BLaER1 treated with 17β-estradiol and CSF1 and Interleukin-3, amounts not matched to agents 10 nM and 100 nM (cell line): ENCODE data around the gene RAX2.

Source experiments
- H3K27ac ChIP-seq, 11 experiments: shearing (Covaris generic); formaldehyde crosslinking; 2 replicates each; pipeline ENCODE4 v1.8.1; 2022
- H3K27me3 ChIP-seq, 11 experiments: shearing (Covaris generic); formaldehyde crosslinking; 2 replicates each; pipeline ENCODE4 v1.8.1; 2022
- H3K36me3 ChIP-seq, 11 experiments: shearing (Covaris generic); formaldehyde crosslinking; 2 replicates each; pipeline ENCODE4 v1.8.1; 2022
- H3K4me1 ChIP-seq, 10 experiments: shearing (Covaris generic); formaldehyde crosslinking; 2 replicates each; pipeline ENCODE4 v1.8.1; 2022
- H3K4me2 ChIP-seq, 11 experiments: shearing (Covaris generic); formaldehyde crosslinking; 2 replicates each; pipeline ENCODE4 v1.8.1; 2022
- H3K4me3 ChIP-seq, 10 experiments: shearing (Covaris generic); formaldehyde crosslinking; 2 replicates each; pipeline ENCODE4 v1.8.1; 2022
- H3K9ac ChIP-seq, 11 experiments: shearing (Covaris generic); formaldehyde crosslinking; 2 replicates each; pipeline ENCODE4 v1.8.1; 2022
- H3K9me3 ChIP-seq, 11 experiments: shearing (Covaris generic); formaldehyde crosslinking; replicated peaks in 1 of 11; 2 replicates each; pipeline ENCODE4 v1.8.1; 2022
- H4K20me1 ChIP-seq, 11 experiments: shearing (Covaris generic); formaldehyde crosslinking; 2 replicates each; pipeline ENCODE4 v1.8.1; 2022
- Cebpa-rat ChIP-seq, 11 experiments: shearing (Covaris generic); IDR thresholded peaks; 2 replicates each; pipeline ENCODE4 v1.8.1; 2022

The RAX2 gene

GRCh38 chr19:3775831-3776230 lies 3.8 kb upstream of the RAX2 start:
- Histone ChIP-seq H3K36me3 (no peaks in the 10 kb centered on the region), H3K4me3 (no peak overlapping the region), H3K9me3 (peaks cover 3 to 33% (median 9%) of the 10 kb centered on the region in 11 experiments), H3K4me2 (no peak overlapping the region), H3K4me1 (no peaks in the 10 kb centered on the region), H3K9ac (no peak overlapping the region), H4K20me1 (no peaks in the 10 kb centered on the region), H3K27me3 (no peaks in the 10 kb centered on the region), H3K27ac (no peak overlapping the region)
- no peak for TF ChIP-seq Cebpa-rat (IDR thresholded peaks at IDR 0.05)

DNA sequence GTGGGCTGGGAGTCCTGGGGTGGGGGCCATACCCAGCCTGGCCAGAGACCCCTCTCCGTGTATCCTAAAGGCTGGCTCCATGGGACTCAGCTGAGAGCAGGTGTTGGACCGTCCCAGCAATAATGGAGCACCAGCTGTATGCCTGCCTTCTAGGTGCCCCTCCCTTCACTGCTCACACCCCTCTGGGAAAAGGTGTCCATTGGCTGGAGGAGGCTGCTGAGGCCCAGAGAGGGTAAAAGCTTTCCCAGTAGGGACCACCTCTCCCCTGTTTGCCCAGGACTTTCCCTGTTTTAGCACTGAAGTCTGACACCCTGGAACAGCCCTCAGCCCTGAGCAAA lies 3.3 kb upstream of the RAX2 start:
- Histone ChIP-seq H3K36me3 (peaks cover 0 to 2% (median 0%) of the 10 kb centered on the region in 11 experiments; a peak in 3 of 22 replicates), H3K27me3 (no peaks in the 10 kb centered on the region), H3K9ac (no peak overlapping the region), H3K27ac (no peak overlapping the region), H3K4me1 (no peaks in the 10 kb centered on the region), H4K20me1 (peaks cover 0 to 4% (median 0%) of the 10 kb centered on the region in 11 experiments; a peak in 1 of 22 replicates), H3K4me2 (no peak overlapping the region), H3K9me3 (peaks cover 0 to 30% (median 6%) of the 10 kb centered on the region in 11 experiments; a peak in 7 of 22 replicates), H3K4me3 (no peak overlapping the region)
- no peak for TF ChIP-seq Cebpa-rat (IDR thresholded peaks at IDR 0.05)

- Histone ChIP-seq H3K36me3 (peaks cover 0 to 6% (median 3%) of the 10 kb centered on the region in 11 experiments; a peak in 8 of 22 replicates), H3K4me1 (no peaks in the 10 kb centered on the region)
Observed at GRCh38 chr19:3774621-3775373, 2.8 kb upstream of the RAX2 start.

DNA sequence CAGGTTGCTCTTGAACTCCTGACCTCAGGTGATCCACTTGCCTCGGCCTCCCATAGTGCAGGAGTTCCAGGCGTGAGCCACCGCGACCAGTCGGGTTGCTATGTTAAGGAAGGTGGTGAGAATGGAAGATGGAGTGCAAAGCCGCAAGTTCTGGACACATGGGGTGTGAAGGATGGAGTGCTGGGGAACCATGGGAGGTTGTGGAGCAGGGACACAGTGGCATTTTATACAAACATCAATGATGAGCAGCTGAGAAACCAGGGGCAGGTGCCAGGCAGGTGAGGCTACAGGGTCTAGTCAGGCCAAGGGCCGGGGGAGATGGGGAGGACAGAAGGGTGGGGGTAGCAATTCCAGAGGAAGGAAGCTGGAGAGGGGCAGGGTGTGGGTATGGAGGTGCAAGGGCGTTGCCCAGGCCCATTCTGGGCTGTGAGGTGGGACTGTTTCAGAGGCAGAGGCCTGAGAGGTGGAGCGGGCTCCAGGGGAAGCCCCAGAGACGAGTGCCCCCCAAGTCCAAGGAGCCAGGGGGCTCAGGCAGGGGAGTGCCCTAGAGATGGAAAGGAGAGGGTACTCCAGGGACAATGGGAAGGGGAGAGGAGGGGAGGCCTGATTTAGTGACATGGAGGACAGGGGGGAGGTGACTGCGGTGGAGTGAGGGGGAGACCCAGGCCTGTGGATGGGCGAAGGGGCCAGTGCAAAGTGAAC lies 1.9 kb upstream of the RAX2 start:
- no peaks in the 10 kb centered on the region for H3K27me3 ChIP-seq
- H3K4me3 ChIP-seq: no peak overlapping the region
- peaks cover 0 to 17% (median 0%) of the 10 kb centered on the region in 11 experiments; a peak in 1 of 22 replicates for H4K20me1 ChIP-seq
- no peaks in the 10 kb centered on the region for H3K4me1 ChIP-seq
- no peak for TF ChIP-seq Cebpa-rat (IDR thresholded peaks at IDR 0.05)
- H3K9ac ChIP-seq: no peak overlapping the region
- H3K27ac ChIP-seq: no peak overlapping the region
- no peak overlapping the region for H3K4me2 ChIP-seq
- peaks cover 0 to 13% (median 8%) of the 10 kb centered on the region in 11 experiments; a peak in 9 of 22 replicates for H3K36me3 ChIP-seq
- H3K9me3 ChIP-seq: peaks cover 0 to 21% (median 6%) of the 10 kb centered on the region in 11 experiments; a peak in 7 of 22 replicates

More at GRCh38 chr19:3774621-3775373, 2.8 kb upstream of the RAX2 start:
- H3K9ac ChIP-seq: no peak overlapping the region
- H3K4me2 ChIP-seq: no peak overlapping the region
- H3K9me3 ChIP-seq: peaks cover 0 to 25% (median 6%) of the 10 kb centered on the region in 11 experiments; a peak in 7 of 22 replicates
- H3K4me3 ChIP-seq: no peak overlapping the region
- TF ChIP-seq Cebpa-rat (IDR thresholded peaks at IDR 0.05): no peak
- no peak overlapping the region for H3K27ac ChIP-seq
- no peaks in the 10 kb centered on the region for H3K27me3 ChIP-seq
- H4K20me1 ChIP-seq: peaks cover 0 to 9% (median 0%) of the 10 kb centered on the region in 11 experiments; a peak in 1 of 22 replicates

DNA sequence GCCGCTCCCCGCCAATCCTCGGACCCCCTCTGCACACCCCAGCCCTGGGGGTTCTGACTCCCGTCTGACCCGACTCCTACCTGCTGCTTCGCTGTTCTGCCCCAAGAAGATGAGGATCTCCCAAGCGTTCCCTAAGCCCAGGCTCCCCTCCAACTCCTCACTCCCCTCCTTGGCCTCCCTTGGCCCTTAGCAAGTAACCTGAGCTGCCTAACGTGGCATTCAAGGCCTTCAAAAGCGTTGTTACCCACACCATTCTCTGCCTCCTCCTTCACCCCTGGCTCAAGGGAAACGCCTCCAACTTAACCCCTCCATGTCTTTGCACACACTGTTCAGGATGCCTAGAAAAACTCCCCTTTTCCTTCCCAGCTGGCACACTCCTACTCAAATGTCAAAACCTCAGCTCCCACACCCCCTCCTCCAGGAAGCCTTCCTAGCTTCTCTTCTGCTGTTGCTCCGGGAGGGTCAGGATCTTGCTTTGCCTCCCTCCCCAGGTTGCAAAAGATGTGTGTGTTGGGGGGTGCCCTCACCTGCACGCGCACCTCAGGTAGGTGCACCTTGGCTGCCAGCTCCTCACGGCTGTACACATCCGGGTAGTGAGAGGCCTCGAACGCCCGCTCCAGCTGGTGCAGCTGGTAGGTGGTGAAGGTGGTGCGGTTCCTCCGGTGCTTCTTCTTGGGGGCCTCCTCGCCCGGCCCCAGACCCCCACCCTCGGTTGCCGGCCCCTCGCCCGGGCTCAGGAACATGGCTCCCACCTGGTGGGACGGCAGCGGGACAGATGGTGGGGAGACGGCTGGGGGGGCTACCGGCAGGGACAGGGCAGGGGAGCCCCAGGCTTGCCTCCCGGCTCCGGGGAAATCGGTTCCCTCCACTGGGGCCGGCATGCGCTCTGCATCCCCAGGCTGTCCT lies 775 bp downstream of the RAX2 start:
- H3K27ac ChIP-seq: no peak overlapping the region
- no peak overlapping the region for H3K4me2 ChIP-seq
- H3K27me3 ChIP-seq: no peaks in the 10 kb centered on the region
- H3K9ac ChIP-seq: no peak overlapping the region
- no peak overlapping the region for H3K4me3 ChIP-seq
- peaks cover 15 to 39% (median 31%) of the 10 kb centered on the region in 11 experiments for H3K36me3 ChIP-seq
- H3K4me1 ChIP-seq: peaks cover 0 to 22% (median 6%) of the 10 kb centered on the region in 10 experiments; a peak in 11 of 20 replicates
- H3K9me3 ChIP-seq: no peaks in the 10 kb centered on the region
- no peak for TF ChIP-seq Cebpa-rat (IDR thresholded peaks at IDR 0.05)
- peaks cover 0 to 28% (median 0%) of the 10 kb centered on the region in 11 experiments; a peak in 1 of 22 replicates for H4K20me1 ChIP-seq

- H3K4me2 ChIP-seq: no peak overlapping the region
- no peak for TF ChIP-seq Cebpa-rat (IDR thresholded peaks at IDR 0.05)
- peaks cover 0 to 28% (median 0%) of the 10 kb centered on the region in 11 experiments; a peak in 1 of 22 replicates for H4K20me1 ChIP-seq
- no peaks in the 10 kb centered on the region for H3K9me3 ChIP-seq
- no peak overlapping the region for H3K4me3 ChIP-seq
- no peak overlapping the region for H3K9ac ChIP-seq
- no peaks in the 10 kb centered on the region for H3K27me3 ChIP-seq
- H3K27ac ChIP-seq: no peak overlapping the region; a peak in 1 of 22 replicates
- H3K36me3 ChIP-seq: peaks cover 16 to 47% (median 38%) of the 10 kb centered on the region in 11 experiments
- peaks cover 0 to 29% (median 9%) of the 10 kb centered on the region in 10 experiments; a peak in 11 of 20 replicates for H3K4me1 ChIP-seq
Observed at GRCh38 chr19:3770136-3770999, 1.7 kb downstream of the RAX2 start.

DNA sequence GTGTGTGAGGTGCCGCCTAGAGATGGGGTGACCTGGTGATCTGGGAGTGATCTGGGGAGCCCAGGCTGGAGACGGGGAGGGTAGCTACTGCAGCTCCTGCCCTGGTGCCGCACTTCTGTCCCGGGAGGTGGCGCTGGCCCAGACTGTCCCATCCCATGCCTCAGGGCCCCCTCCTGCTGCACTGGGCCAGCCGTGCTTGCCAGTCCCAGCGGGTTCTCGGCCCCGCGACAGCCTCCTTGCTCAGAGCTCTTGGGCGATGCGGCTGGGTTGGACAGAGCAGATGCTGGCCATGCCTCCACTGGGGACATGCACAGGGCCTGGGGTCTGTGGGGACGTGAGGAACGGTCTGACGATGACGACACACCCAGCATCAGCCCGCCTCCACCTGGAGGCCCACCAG lies 2.5 kb downstream of the RAX2 start:
- H3K36me3 ChIP-seq: peaks cover 21 to 52% (median 44%) of the 10 kb centered on the region in 11 experiments
- H3K4me2 ChIP-seq: no peak overlapping the region
- H3K27me3 ChIP-seq: no peaks in the 10 kb centered on the region
- TF ChIP-seq Cebpa-rat (IDR thresholded peaks at IDR 0.05): no peak
- no peak overlapping the region for H3K9ac ChIP-seq
- no peak overlapping the region for H3K4me3 ChIP-seq
- H3K4me1 ChIP-seq: peaks cover 0 to 35% (median 11%) of the 10 kb centered on the region in 10 experiments; a peak in 11 of 20 replicates
- H3K27ac ChIP-seq: no peak overlapping the region
- no peaks in the 10 kb centered on the region for H3K9me3 ChIP-seq
- H4K20me1 ChIP-seq: peaks cover 0 to 28% (median 0%) of the 10 kb centered on the region in 11 experiments; a peak in 2 of 22 replicates

DNA sequence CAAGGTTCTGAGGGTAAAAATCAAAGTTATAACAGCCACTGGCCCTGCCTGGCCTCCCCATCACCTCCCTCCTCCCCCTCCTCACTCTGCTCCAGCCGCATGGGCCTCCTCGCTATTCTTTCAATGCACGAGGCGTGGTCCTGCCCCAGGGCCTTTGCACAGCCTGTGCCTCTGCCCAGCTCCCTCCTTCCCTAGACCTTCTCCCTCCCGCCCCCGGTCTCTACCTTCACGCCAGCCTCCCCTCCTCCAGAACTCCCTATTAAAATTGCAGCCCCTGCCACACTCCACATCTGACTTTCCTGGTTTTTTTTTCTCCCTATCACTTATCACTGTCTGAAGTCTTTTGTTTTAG lies 3.3 kb downstream of the RAX2 start:
- Histone ChIP-seq H4K20me1 (peaks cover 0 to 28% (median 0%) of the 10 kb centered on the region in 11 experiments; a peak in 2 of 22 replicates), H3K4me1 (peaks cover under 1 to 43% (median 15%) of the 10 kb centered on the region in 10 experiments; a peak in 15 of 20 replicates), H3K27me3 (no peaks in the 10 kb centered on the region), H3K9me3 (no peaks in the 10 kb centered on the region), H3K27ac (no peak overlapping the region), H3K4me2 (no peak overlapping the region), H3K36me3 (peaks cover 21 to 52% (median 44%) of the 10 kb centered on the region in 11 experiments), H3K4me3 (no peak overlapping the region), H3K9ac (no peak overlapping the region)
- no peak for TF ChIP-seq Cebpa-rat (IDR thresholded peaks at IDR 0.05)
